AG04449 (cell line): Measurements from ENCODE around the gene SLC22A4.

Source experiments
- CTCF ChIA-PET: fragments of 350-600 bp; formaldehyde crosslinking; extraction: SDS; loops from one replicate; lab custom pipeline; 2021; ENCODE audit warnings: antibody characterized with exemption; lab: Yijun Ruan, JAX
- POLR2A ChIA-PET: fragments of 400-600, 350-600 bp; formaldehyde crosslinking; extraction: SDS; loops from one replicate; lab custom pipeline; 2020; ENCODE audit warnings: antibody characterized with exemption, inconsistent platforms; lab: Yijun Ruan, JAX
- DNase-seq: peaks from one replicate; pipeline ENCODE4 v3.0.0-alpha.2; 2010; ENCODE audit warnings: low read depth, low spot score
- H3K4me3 ChIP-seq: 2 replicates; pipeline ENCODE4 v1.5.1; 2011; ENCODE audit warnings: low read depth, mild to moderate bottlenecking, control low read depth, low read length
- TF ChIP-seq, protein P1 (sequence below): IDR thresholded peaks from one replicate; pipeline ENCODE4 v1.5.1; 2011; ENCODE audit warnings: mild to moderate bottlenecking, moderate library complexity, low read length, control low read depth, inconsistent platforms; ENCODE audit not compliant: insufficient read depth; ENCODE audit errors: missing control alignments

Gene SLC22A4

DNA sequence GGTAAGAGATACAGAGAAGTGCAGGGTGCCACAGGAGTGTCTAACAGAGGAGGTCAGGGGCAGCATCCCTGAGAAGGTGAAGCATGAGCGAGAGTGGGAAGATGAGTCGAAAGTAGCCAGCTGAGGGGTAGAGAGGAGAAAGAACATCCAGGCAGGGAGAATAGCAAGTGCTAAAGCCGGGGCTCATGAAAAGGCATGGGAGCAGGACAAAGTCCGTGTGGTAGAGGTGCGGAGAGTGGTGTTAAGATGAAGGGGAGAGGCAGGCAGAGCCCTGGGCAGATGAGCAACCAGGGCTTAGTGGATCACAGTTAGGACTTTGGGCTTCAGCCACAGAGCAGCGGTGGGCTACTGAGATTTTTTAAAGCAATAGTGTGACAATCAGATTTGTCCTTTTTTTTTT lies 85.9 kb downstream of the SLC22A4 start:
- POLR2A ChIA-PET: no interaction called here
- no peak overlapping the region for H3K4me3 ChIP-seq
- no peak for DNase-seq
- TF ChIP-seq, protein P1, sequence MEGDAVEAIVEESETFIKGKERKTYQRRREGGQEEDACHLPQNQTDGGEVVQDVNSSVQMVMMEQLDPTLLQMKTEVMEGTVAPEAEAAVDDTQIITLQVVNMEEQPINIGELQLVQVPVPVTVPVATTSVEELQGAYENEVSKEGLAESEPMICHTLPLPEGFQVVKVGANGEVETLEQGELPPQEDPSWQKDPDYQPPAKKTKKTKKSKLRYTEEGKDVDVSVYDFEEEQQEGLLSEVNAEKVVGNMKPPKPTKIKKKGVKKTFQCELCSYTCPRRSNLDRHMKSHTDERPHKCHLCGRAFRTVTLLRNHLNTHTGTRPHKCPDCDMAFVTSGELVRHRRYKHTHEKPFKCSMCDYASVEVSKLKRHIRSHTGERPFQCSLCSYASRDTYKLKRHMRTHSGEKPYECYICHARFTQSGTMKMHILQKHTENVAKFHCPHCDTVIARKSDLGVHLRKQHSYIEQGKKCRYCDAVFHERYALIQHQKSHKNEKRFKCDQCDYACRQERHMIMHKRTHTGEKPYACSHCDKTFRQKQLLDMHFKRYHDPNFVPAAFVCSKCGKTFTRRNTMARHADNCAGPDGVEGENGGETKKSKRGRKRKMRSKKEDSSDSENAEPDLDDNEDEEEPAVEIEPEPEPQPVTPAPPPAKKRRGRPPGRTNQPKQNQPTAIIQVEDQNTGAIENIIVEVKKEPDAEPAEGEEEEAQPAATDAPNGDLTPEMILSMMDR: no peak
- CTCF ChIA-PET: interaction anchor here (2.2 to 16.9 kb wide), 2 partner anchors 117 to 121 kb away, joined by 13 to 610 read pairs; partner anchors contain the start of gene IRF1

DNA sequence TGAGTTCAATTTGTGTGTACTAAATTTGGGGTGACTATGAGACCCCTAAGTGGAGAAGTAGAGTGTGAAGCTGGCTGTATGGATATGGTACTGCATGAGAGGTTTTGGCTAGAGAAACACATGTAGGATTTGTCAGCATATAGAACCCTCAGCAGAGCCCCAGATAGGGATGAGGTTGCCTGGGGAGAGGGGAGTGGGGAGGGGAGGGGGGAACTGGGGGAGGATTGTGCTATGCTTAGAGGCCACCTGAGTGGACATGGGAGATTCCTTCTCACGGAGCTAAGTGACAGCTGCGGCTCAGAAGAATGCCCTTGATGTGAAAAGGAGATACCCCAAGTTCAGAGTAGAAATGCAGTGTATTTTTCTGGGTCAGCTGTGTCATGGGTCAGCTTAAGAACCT lies 86.5 kb downstream of the SLC22A4 start:
- CTCF ChIA-PET: interaction anchor here (1.3 to 16.9 kb wide), 3 partner anchors 10 to 200 kb away, joined by 3 to 610 read pairs (median 4); partner anchors contain the start of gene IRF1
- POLR2A ChIA-PET: no interaction called here
- H3K4me3 ChIP-seq: no peak overlapping the region
- TF ChIP-seq, protein P1: no peak
- no peak for DNase-seq

DNA sequence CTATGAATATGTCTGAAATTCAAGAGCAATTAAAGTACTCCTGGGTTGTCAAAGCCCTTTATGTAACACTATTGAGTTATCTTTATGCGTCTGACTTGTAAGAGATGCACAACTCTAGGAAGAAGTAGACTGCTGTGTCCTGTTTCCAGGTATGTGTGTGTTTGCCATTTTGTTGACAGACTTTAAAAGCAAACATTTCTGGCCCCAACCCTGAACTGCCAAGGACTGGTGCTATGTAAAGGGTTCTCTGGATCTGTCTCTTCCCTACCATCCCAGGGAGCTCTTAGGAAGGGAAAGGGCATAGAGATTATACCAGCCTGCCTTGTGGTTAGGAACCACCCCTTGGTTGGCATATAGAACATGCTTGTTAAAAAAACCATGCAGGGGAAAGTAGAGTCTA lies 87.4 kb downstream of the SLC22A4 start:
- no peak for DNase-seq
- ChIA-PET CTCF (interaction anchor here (1.0 to 16.9 kb wide), 6 partner anchors 9 to 201 kb away, joined by 3 to 610 read pairs (median 4); partner anchors contain the start of gene IRF1), POLR2A (no interaction called here)
- H3K4me3 ChIP-seq: no peak overlapping the region
- TF ChIP-seq, protein P1: no peak

DNA sequence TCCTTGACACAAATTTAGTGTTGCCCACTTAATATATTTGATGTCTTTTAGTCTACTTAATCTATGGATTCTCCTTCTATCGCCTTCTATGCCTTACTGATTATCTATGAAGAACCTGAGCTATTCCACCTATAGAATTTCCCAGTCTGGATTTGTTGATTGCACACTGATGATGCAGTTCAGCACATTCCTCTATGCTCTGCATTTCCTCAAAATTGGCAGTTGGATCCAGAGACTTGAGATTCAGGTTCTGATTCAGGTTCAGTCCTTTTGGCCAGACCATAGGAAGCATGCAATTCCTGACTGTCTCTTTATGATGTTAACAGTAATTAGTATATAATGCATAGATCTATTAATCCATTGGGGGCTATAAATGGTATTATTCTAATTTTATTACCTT lies 89.1 kb downstream of the SLC22A4 start:
- DNase-seq: no peak
- H3K4me3 ChIP-seq: no peak overlapping the region
- TF ChIP-seq, protein P1: no peak
- ChIA-PET CTCF (interaction anchor here (1.0 to 16.9 kb wide), 9 partner anchors 8 to 436 kb away, joined by 3 to 610 read pairs (median 16); partner anchors contain the start of gene IRF1), POLR2A (no interaction called here)

DNA sequence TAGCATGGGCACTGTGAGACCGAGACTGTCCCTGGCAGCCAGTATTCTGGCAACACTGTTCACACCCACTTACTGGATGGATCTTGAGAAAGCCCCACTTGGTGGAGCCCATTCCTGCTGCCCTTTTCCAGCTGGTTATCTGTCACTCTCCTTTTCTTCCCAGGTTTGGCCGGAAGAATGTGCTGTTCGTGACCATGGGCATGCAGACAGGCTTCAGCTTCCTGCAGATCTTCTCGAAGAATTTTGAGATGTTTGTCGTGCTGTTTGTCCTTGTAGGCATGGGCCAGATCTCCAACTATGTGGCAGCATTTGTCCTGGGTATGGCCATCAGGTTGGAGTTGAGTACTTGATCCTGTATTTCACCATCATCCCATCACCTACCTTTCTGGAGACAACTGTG lies 89.8 kb downstream of the SLC22A4 start:
- H3K4me3 ChIP-seq: no peak overlapping the region
- POLR2A ChIA-PET: no interaction called here
- TF ChIP-seq, protein P1: no peak
- CTCF ChIA-PET: interaction anchor here (0.8 to 16.9 kb wide), 15 partner anchors 9 to 501 kb away, joined by 3 to 610 read pairs (median 8); partner anchors contain the start of genes IRF1 and SLC22A5
- no peak for DNase-seq

DNA sequence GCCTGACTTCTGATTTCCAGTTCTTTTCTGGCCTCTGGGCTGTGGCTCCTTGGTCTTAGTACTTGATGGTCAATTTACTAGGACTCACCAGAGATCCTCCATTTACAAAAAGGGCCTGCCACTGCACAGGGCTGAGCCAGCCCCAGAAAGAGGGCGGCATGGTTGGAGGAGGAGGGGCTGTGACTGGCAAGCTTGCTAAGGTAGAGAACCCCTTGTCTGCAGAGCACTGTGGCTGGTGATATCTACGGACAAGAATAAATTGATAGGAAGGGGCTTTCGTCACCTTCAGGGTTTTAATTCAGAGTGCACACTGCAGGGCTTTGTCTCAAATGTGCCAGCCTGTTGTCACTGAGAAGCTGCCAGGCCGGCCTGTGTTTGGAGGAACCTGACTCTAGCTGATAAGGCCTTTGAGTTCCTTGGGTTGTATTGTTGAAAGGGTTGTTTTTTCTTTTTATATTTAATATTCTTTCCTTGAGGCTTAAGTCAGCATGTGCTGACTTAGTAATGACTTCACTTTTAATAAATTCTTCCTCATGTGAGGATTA lies 90.4 kb downstream of the SLC22A4 start:
- DNase-seq: no peak
- CTCF ChIA-PET: interaction anchor here (0.7 to 16.9 kb wide), 18 partner anchors 10 to 500 kb away, joined by 3 to 610 read pairs (median 9); partner anchors contain the start of genes IRF1, KIF3A and SLC22A5
- TF ChIP-seq, protein P1: no peak
- no peak overlapping the region for H3K4me3 ChIP-seq
- POLR2A ChIA-PET: no interaction called here
